Bronchial epithelial cell (primary cell): ENCODE results near the gene AFAP1L2. TPM values are rescaled to one million over a fixed set of nuclear protein-coding genes. Genes with fewer than 3 reads are reported as not detected.
"Not testable (repeated sequence)": the region's sequence is repeated elsewhere in the genome, so short reads cannot be mapped to it uniquely, and the experiment has no call there.

ENCODE experiments used
- DNase-seq: peaks from one replicate; pipeline ENCODE4 v3.0.0-alpha.2; 2010; ENCODE audit warnings: low read depth
- FAIRE-seq: peaks from 2 replicates; lab custom pipeline; 2011; peaks lifted over from hg19 to GRCh38; lab: Jason Lieb, UNC
- H3K27me3 ChIP-seq: 2 replicates; pipeline ENCODE4 v1.5.1; 2011; ENCODE audit warnings: low read length; ENCODE audit not compliant: control insufficient read depth, insufficient read depth
- H3K36me3 ChIP-seq: 2 replicates; pipeline ENCODE4 v1.5.1; 2011; ENCODE audit warnings: low read length; ENCODE audit not compliant: control insufficient read depth, insufficient read depth
- H3K4me3 ChIP-seq: 2 replicates; pipeline ENCODE4 v1.5.1; 2011; ENCODE audit warnings: mild to moderate bottlenecking, low read depth, low read length, control low read depth
- CTCF ChIP-seq: IDR thresholded peaks from 2 replicates; pipeline ENCODE4 v1.5.1; 2011; ENCODE audit warnings: mild to moderate bottlenecking, moderate library complexity, low read length, control low read depth, inconsistent platforms; ENCODE audit not compliant: insufficient read depth, severe bottlenecking
- total RNA-seq: library from RNA; depleted of rRNA; stranded (reverse); fragments of >200 nt; gene quantifications from 2 replicates; pipeline ENCODE4 v1.2.1, GENCODE V29; 2014

The AFAP1L2 gene
- total RNA-seq, 1 donor from 2014 or later: 6.8 TPM

DNA sequence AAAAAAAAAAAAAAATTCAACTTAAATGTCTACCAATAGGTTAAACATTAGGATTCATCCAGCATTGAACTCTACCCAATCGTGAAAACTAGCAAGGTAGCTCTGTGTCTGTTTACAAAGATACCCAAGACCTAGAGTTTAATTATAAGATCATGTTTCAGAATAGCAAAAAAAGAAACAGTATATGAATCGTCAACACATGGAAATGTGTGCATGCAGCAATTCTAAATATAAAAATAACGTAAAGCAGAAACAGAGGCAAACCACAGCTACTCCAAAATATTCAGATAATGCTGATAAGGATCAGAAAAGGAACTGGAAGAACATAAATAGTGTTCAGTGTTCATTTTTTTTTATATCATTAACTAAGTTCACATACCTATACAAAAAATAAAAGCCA, 68.7 kb downstream of the AFAP1L2 start:
- TF ChIP-seq CTCF: no peak
- FAIRE-seq (no peak), DNase-seq (no peak)
- H3K36me3 ChIP-seq: no peaks in the 10 kb centered on the region
- H3K4me3 ChIP-seq: no peak overlapping the region
- no peaks in the 10 kb centered on the region for H3K27me3 ChIP-seq

- DNase-seq (no peak), FAIRE-seq (no peak)
- no peak overlapping the region for H3K4me3 ChIP-seq
- no peaks in the 10 kb centered on the region for H3K36me3 ChIP-seq
- no peaks in the 10 kb centered on the region for H3K27me3 ChIP-seq
- TF ChIP-seq CTCF: no peak
These were observed 70.0 kb downstream of the AFAP1L2 start for GRCh38 chr10:114334301-114334700.

DNA sequence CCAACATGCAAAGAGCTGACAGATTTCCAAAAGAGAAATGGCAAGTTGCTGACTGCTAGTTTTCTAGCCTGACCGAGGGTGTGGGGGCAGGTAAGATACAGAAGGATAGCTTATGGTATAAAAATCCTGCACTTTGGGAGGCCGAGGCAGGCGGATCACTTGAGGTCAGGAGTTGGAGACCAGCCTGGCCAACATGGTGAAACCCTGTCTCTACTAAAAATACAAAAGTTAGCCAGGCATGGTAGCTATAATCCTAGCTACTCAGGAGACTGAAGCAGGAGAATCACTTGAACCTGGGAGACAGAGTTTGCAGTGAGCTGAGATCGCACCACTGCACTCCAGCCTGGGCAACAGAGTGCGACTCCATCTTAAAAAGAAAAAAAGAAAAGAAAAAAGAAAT, 70.9 kb downstream of the AFAP1L2 start:
- FAIRE-seq: peak; percentile 18
- not testable (repeated sequence) for H3K27me3 ChIP-seq, DNase-seq, H3K4me3 ChIP-seq, H3K36me3 ChIP-seq

GRCh38 chr10:114332301-114333192, 71.8 kb downstream of the AFAP1L2 start:
- DNase-seq (peak; percentile 56), FAIRE-seq (no peak)
- no peaks in the 10 kb centered on the region for H3K27me3 ChIP-seq
- no peaks in the 10 kb centered on the region for H3K36me3 ChIP-seq
- no peak overlapping the region for H3K4me3 ChIP-seq
- TF ChIP-seq CTCF: no peak

GRCh38 chr10:114329634-114330365, 74.5 kb downstream of the AFAP1L2 start:
- DNase-seq: no peak
- no peak for FAIRE-seq
- H3K36me3 ChIP-seq: no peaks in the 10 kb centered on the region
- H3K27me3 ChIP-seq: no peaks in the 10 kb centered on the region
- H3K4me3 ChIP-seq: no peak overlapping the region
- TF ChIP-seq CTCF: no peak

DNA sequence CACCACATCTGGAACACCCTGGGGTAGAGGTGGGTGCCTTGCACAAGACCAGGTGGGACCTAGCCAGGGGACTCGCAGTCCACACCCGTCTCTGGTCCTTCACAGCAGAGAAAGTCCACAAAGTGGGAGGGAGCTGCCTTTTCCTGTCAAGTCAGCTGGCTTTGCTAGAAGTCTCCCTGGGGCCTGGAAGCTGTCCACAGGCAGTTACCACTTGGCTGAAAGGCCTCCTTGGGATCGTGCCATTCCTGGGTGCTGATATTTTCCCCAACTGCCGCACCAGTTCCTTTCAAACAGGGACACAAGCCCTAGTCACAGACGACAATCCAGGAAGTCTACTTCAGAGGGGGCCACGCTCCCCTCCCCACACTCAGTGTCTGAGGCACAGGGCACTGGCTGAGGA, 75.4 kb downstream of the AFAP1L2 start:
- DNase-seq (no peak), FAIRE-seq (peak; percentile 55)
- TF ChIP-seq CTCF: no peak
- no peaks in the 10 kb centered on the region for H3K27me3 ChIP-seq
- no peak overlapping the region for H3K4me3 ChIP-seq
- no peaks in the 10 kb centered on the region for H3K36me3 ChIP-seq
